ENCODE results near the gene PARP8.

PARP8 gene

GRCh38 chr5:50839472-50839871, 173.0 kb downstream of the PARP8 start:
- H3K9ac ChIP-seq (ENCODE audit: low read length in 2 of 2): no peak overlapping the region
- H3K4me3 ChIP-seq (ENCODE audit: low read length in 2 of 2): no peak overlapping the region
- peaks cover 0 to 10% of the 10 kb centered on the region in 2 donors for H3K36me3 ChIP-seq (ENCODE audit: control insufficient read depth in 2 of 2, insufficient read depth in 2 of 2, low read length in 2 of 2)
- no peaks in the 10 kb centered on the region for H3K4me1 ChIP-seq (ENCODE audit: control insufficient read depth, insufficient read depth, low read length)
- no peaks in the 10 kb centered on the region for H3K27me3 ChIP-seq (ENCODE audit: control insufficient read depth in 1 of 2, insufficient read depth in 2 of 2, low read length in 2 of 2)
- no peaks in the 10 kb centered on the region for H3K9me3 ChIP-seq (ENCODE audit: control insufficient read depth in 2 of 2, low read length in 2 of 2)
- no peak overlapping the region for H3K27ac ChIP-seq (ENCODE audit: low read length)

- Histone ChIP-seq H3K9ac (ENCODE audit: low read length in 2 of 2) (no peak overlapping the region), H3K4me3 (ENCODE audit: low read length in 2 of 2) (no peak overlapping the region), H3K4me1 (ENCODE audit: control insufficient read depth, insufficient read depth, low read length) (no peaks in the 10 kb centered on the region), H3K27me3 (ENCODE audit: control insufficient read depth in 1 of 2, insufficient read depth in 2 of 2, low read length in 2 of 2) (no peaks in the 10 kb centered on the region), H3K27ac (ENCODE audit: low read length) (no peak overlapping the region), H3K9me3 (ENCODE audit: control insufficient read depth in 2 of 2, low read length in 2 of 2) (no peaks in the 10 kb centered on the region), H3K36me3 (ENCODE audit: control insufficient read depth in 2 of 2, insufficient read depth in 2 of 2, low read length in 2 of 2) (peaks cover 0 to 7% of the 10 kb centered on the region in 2 donors)
These were observed 176.7 kb downstream of the PARP8 start for GRCh38 chr5:50843091-50843490.

GRCh38 chr5:50846261-50846660, 179.8 kb downstream of the PARP8 start:
- Histone ChIP-seq H3K4me3 (ENCODE audit: low read length in 2 of 2) (no peak overlapping the region), H3K27ac (ENCODE audit: low read length) (no peak overlapping the region), H3K27me3 (ENCODE audit: control insufficient read depth in 1 of 2, insufficient read depth in 2 of 2, low read length in 2 of 2) (no peaks in the 10 kb centered on the region), H3K36me3 (ENCODE audit: control insufficient read depth in 2 of 2, insufficient read depth in 2 of 2, low read length in 2 of 2) (peaks cover 0 to 7% of the 10 kb centered on the region in 2 donors), H3K9ac (ENCODE audit: low read length in 2 of 2) (no peak overlapping the region), H3K9me3 (ENCODE audit: control insufficient read depth in 2 of 2, low read length in 2 of 2) (no peaks in the 10 kb centered on the region), H3K4me1 (ENCODE audit: control insufficient read depth, insufficient read depth, low read length) (no peaks in the 10 kb centered on the region)

GRCh38 chr5:50849554-50849953, 183.1 kb downstream of the PARP8 start:
- H3K27ac ChIP-seq (ENCODE audit: low read length): no peak overlapping the region

GRCh38 chr5:50853151-50853550, 186.7 kb downstream of the PARP8 start:
- Histone ChIP-seq H3K4me1 (ENCODE audit: control insufficient read depth, insufficient read depth, low read length) (no peaks in the 10 kb centered on the region), H3K9ac (ENCODE audit: low read length in 2 of 2) (no peak overlapping the region), H3K36me3 (ENCODE audit: control insufficient read depth in 2 of 2, insufficient read depth in 2 of 2, low read length in 2 of 2) (no peaks in the 10 kb centered on the region), H3K9me3 (ENCODE audit: control insufficient read depth in 2 of 2, low read length in 2 of 2) (no peaks in the 10 kb centered on the region), H3K27ac (ENCODE audit: low read length) (no peak overlapping the region), H3K4me3 (ENCODE audit: low read length in 2 of 2) (no peak overlapping the region), H3K27me3 (ENCODE audit: control insufficient read depth in 1 of 2, insufficient read depth in 2 of 2, low read length in 2 of 2) (no peaks in the 10 kb centered on the region)

More at GRCh38 chr5:50849554-50849953, 183.1 kb downstream of the PARP8 start:
- no peaks in the 10 kb centered on the region for H3K36me3 ChIP-seq (ENCODE audit: control insufficient read depth in 2 of 2, insufficient read depth in 2 of 2, low read length in 2 of 2)
- H3K4me3 ChIP-seq (ENCODE audit: low read length in 2 of 2): no peak overlapping the region
- no peaks in the 10 kb centered on the region for H3K4me1 ChIP-seq (ENCODE audit: control insufficient read depth, insufficient read depth, low read length)
- no peaks in the 10 kb centered on the region for H3K27me3 ChIP-seq (ENCODE audit: control insufficient read depth in 1 of 2, insufficient read depth in 2 of 2, low read length in 2 of 2)
- H3K9me3 ChIP-seq (ENCODE audit: control insufficient read depth in 2 of 2, low read length in 2 of 2): no peaks in the 10 kb centered on the region
- H3K9ac ChIP-seq (ENCODE audit: low read length in 2 of 2): no peak overlapping the region

DNA sequence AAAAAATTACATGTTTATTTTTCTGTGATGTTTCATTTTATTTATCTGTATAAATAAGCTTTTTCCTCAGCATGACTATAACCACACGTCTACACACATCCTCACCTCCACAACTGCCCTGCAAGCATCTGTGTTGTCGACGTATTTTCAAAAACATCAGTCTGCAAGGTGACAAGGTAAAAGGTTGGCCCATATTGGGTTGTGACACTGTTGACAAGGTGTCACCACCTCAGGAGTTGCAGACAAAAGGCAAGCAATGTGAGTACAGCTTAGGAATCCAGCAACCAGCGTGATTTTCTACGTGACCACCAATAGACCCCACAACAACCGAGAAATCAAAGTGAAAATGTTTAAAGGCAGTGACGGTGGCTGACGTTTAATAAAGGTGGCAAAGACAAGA, 187.6 kb downstream of the PARP8 start:
- H3K27me3 ChIP-seq (ENCODE audit: control insufficient read depth in 1 of 2, insufficient read depth in 2 of 2, low read length in 2 of 2): no peaks in the 10 kb centered on the region
- H3K36me3 ChIP-seq (ENCODE audit: control insufficient read depth in 2 of 2, insufficient read depth in 2 of 2, low read length in 2 of 2): no peaks in the 10 kb centered on the region
- H3K4me3 ChIP-seq (ENCODE audit: low read length in 2 of 2): no peak overlapping the region
- no peaks in the 10 kb centered on the region for H3K9me3 ChIP-seq (ENCODE audit: control insufficient read depth in 2 of 2, low read length in 2 of 2)
- no peaks in the 10 kb centered on the region for H3K4me1 ChIP-seq (ENCODE audit: control insufficient read depth, insufficient read depth, low read length)
- H3K9ac ChIP-seq (ENCODE audit: low read length in 2 of 2): no peak overlapping the region
- no peak overlapping the region for H3K27ac ChIP-seq (ENCODE audit: low read length)

- H3K36me3 ChIP-seq (ENCODE audit: control insufficient read depth in 2 of 2, insufficient read depth in 2 of 2, low read length in 2 of 2): no peaks in the 10 kb centered on the region
- H3K4me3 ChIP-seq (ENCODE audit: low read length in 2 of 2): no peak overlapping the region
- no peaks in the 10 kb centered on the region for H3K4me1 ChIP-seq (ENCODE audit: control insufficient read depth, insufficient read depth, low read length)
- H3K27ac ChIP-seq (ENCODE audit: low read length): no peak overlapping the region
- H3K9ac ChIP-seq (ENCODE audit: low read length in 2 of 2): no peak overlapping the region
- no peaks in the 10 kb centered on the region for H3K9me3 ChIP-seq (ENCODE audit: control insufficient read depth in 2 of 2, low read length in 2 of 2)
- H3K27me3 ChIP-seq (ENCODE audit: control insufficient read depth in 1 of 2, insufficient read depth in 2 of 2, low read length in 2 of 2): no peaks in the 10 kb centered on the region
These were observed 188.6 kb downstream of the PARP8 start for GRCh38 chr5:50855001-50855400.

- H3K27ac ChIP-seq (ENCODE audit: low read length): no peak overlapping the region
- H3K4me3 ChIP-seq (ENCODE audit: low read length in 2 of 2): no peak overlapping the region
- H3K9ac ChIP-seq (ENCODE audit: low read length in 2 of 2): no peak overlapping the region
- no peaks in the 10 kb centered on the region for H3K27me3 ChIP-seq (ENCODE audit: control insufficient read depth in 1 of 2, insufficient read depth in 2 of 2, low read length in 2 of 2)
- H3K9me3 ChIP-seq (ENCODE audit: control insufficient read depth in 2 of 2, low read length in 2 of 2): no peaks in the 10 kb centered on the region
- H3K36me3 ChIP-seq (ENCODE audit: control insufficient read depth in 2 of 2, insufficient read depth in 2 of 2, low read length in 2 of 2): no peaks in the 10 kb centered on the region
- no peaks in the 10 kb centered on the region for H3K4me1 ChIP-seq (ENCODE audit: control insufficient read depth, insufficient read depth, low read length)
These were observed 190.1 kb downstream of the PARP8 start for GRCh38 chr5:50856401-50857119.

GRCh38 chr5:50863534-50864170, 197.2 kb downstream of the PARP8 start:
- Histone ChIP-seq H3K4me3 (ENCODE audit: low read length in 2 of 2) (no peak overlapping the region), H3K27me3 (ENCODE audit: control insufficient read depth in 1 of 2, insufficient read depth in 2 of 2, low read length in 2 of 2) (no peaks in the 10 kb centered on the region)

GRCh38 chr5:50864466-50864865, 198.0 kb downstream of the PARP8 start:
- no peaks in the 10 kb centered on the region for H3K27me3 ChIP-seq (ENCODE audit: control insufficient read depth in 1 of 2, insufficient read depth in 2 of 2, low read length in 2 of 2)
- no peaks in the 10 kb centered on the region for H3K36me3 ChIP-seq (ENCODE audit: control insufficient read depth in 2 of 2, insufficient read depth in 2 of 2, low read length in 2 of 2)
- no peak overlapping the region for H3K4me3 ChIP-seq (ENCODE audit: low read length in 2 of 2)
- no peaks in the 10 kb centered on the region for H3K9me3 ChIP-seq (ENCODE audit: control insufficient read depth in 2 of 2, low read length in 2 of 2)
- H3K9ac ChIP-seq (ENCODE audit: low read length in 2 of 2): no peak overlapping the region
- H3K4me1 ChIP-seq (ENCODE audit: control insufficient read depth, insufficient read depth, low read length): no peaks in the 10 kb centered on the region
- H3K27ac ChIP-seq (ENCODE audit: low read length): no peak overlapping the region

More at GRCh38 chr5:50863534-50864170, 197.2 kb downstream of the PARP8 start:
- Histone ChIP-seq H3K36me3 (ENCODE audit: control insufficient read depth in 2 of 2, insufficient read depth in 2 of 2, low read length in 2 of 2) (no peaks in the 10 kb centered on the region), H3K9ac (ENCODE audit: low read length in 2 of 2) (no peak overlapping the region), H3K27ac (ENCODE audit: low read length) (no peak overlapping the region), H3K9me3 (ENCODE audit: control insufficient read depth in 2 of 2, low read length in 2 of 2) (no peaks in the 10 kb centered on the region), H3K4me1 (ENCODE audit: control insufficient read depth, insufficient read depth, low read length) (no peaks in the 10 kb centered on the region)

- Histone ChIP-seq H3K9me3 (ENCODE audit: control insufficient read depth in 2 of 2, low read length in 2 of 2) (no peaks in the 10 kb centered on the region), H3K4me3 (ENCODE audit: low read length in 2 of 2) (no peak overlapping the region), H3K27me3 (ENCODE audit: control insufficient read depth in 1 of 2, insufficient read depth in 2 of 2, low read length in 2 of 2) (no peaks in the 10 kb centered on the region), H3K36me3 (ENCODE audit: control insufficient read depth in 2 of 2, insufficient read depth in 2 of 2, low read length in 2 of 2) (no peaks in the 10 kb centered on the region), H3K4me1 (ENCODE audit: control insufficient read depth, insufficient read depth, low read length) (no peaks in the 10 kb centered on the region), H3K9ac (ENCODE audit: low read length in 2 of 2) (no peak overlapping the region), H3K27ac (ENCODE audit: low read length) (no peak overlapping the region)
These were observed 200.0 kb downstream of the PARP8 start for GRCh38 chr5:50866415-50866814.
